Parathyroid adenoma (tissue), 2 donors: ENCODE results near the gene CHRNA5.

Experiments used
- H2AFZ ChIP-seq: fragments of 300-600 bp; sonication (generic); one replicate; pipeline ENCODE4 v1.7.0; 2017; ENCODE audit warnings: antibody characterized with exemption, mild to moderate bottlenecking
- H3K27ac ChIP-seq: fragments of 300-600 bp; sonication (generic); one replicate; pipeline ENCODE4 v1.7.0; 2017
- H3K27me3 ChIP-seq: fragments of 300-600 bp; sonication (generic); one replicate; pipeline ENCODE4 v1.7.0; 2017; ENCODE audit warnings: low read length; ENCODE audit not compliant: control insufficient read depth, insufficient read depth
- H3K36me3 ChIP-seq: fragments of 300-600 bp; sonication (generic); one replicate; pipeline ENCODE4 v1.7.0; 2017; ENCODE audit warnings: low read length; ENCODE audit not compliant: control insufficient read depth, insufficient read depth
- H3K4me1 ChIP-seq: fragments of 300-600 bp; sonication (generic); one replicate; pipeline ENCODE4 v1.7.0; 2017; ENCODE audit warnings: control low read depth
- H3K4me2 ChIP-seq: fragments of 300-600 bp; sonication (generic); one replicate; pipeline ENCODE4 v1.7.0; 2017; ENCODE audit warnings: low read length
- H3K4me3 ChIP-seq: fragments of 300-600 bp; sonication (generic); one replicate; pipeline ENCODE4 v1.7.0; 2017; ENCODE audit warnings: low read depth, low read length
- H3K79me2 ChIP-seq: fragments of 300-600 bp; sonication (generic); one replicate; pipeline ENCODE4 v1.7.0; 2017; ENCODE audit warnings: control low read depth
- H3K9ac ChIP-seq: fragments of 300-600 bp; sonication (generic); one replicate; pipeline ENCODE4 v1.7.0; 2017; ENCODE audit warnings: mild to moderate bottlenecking
- H3K9me3 ChIP-seq: fragments of 300-600 bp; sonication (generic); one replicate; pipeline ENCODE4 v1.7.0; 2017; ENCODE audit warnings: low read length; ENCODE audit not compliant: control insufficient read depth
- CTCF ChIP-seq: fragments of 300-600 bp; sonication (generic); IDR thresholded peaks from one replicate; pipeline ENCODE4 v1.7.0; 2017; ENCODE audit warnings: antibody characterized with exemption, mild to moderate bottlenecking
- donor health status: primary hyperparathyroidism.

CHRNA5 gene

DNA sequence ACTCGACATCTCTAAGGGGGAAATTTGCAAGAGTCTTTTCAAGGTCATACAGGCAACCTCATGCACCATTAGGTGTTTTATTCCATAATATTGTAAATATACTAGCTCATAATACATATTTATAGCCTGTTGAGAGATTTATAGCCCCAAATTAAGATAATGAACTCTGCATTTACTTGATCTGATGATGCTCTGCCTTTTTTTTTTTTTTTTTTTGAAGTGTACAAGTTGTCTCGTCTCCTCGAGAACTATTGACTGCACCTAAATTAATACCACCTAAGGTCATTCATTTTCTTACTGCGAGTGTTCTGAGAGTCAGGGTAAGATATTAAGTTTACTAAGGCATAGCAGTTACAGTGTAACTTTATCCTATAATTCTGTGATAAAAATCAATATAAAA lies 6.1 kb downstream of the CHRNA5 start:
- H3K9me3 ChIP-seq = no peaks in the 10 kb centered on the region
- no peak overlapping the region for H3K9ac ChIP-seq
- H3K79me2 ChIP-seq = no peaks in the 10 kb centered on the region
- no peaks in the 10 kb centered on the region for H3K4me1 ChIP-seq
- no peak for TF ChIP-seq CTCF
- no peak overlapping the region for H3K27ac ChIP-seq
- no peaks in the 10 kb centered on the region for H3K27me3 ChIP-seq
- H2AFZ ChIP-seq = no peak overlapping the region
- H3K36me3 ChIP-seq = no peaks in the 10 kb centered on the region
- H3K4me3 ChIP-seq = no peak overlapping the region
- H3K4me2 ChIP-seq = no peak overlapping the region

- no peak overlapping the region for H3K4me2 ChIP-seq
- no peak overlapping the region for H3K4me3 ChIP-seq
- no peak for TF ChIP-seq CTCF
- no peaks in the 10 kb centered on the region for H3K36me3 ChIP-seq
- H3K27me3 ChIP-seq = no peaks in the 10 kb centered on the region
- no peaks in the 10 kb centered on the region for H3K79me2 ChIP-seq
- H3K9ac ChIP-seq = no peak overlapping the region
- H3K4me1 ChIP-seq = no peaks in the 10 kb centered on the region
- H3K27ac ChIP-seq = no peak overlapping the region
- no peak overlapping the region for H2AFZ ChIP-seq
- H3K9me3 ChIP-seq = no peaks in the 10 kb centered on the region
Observed at GRCh38 chr15:78573416-78573815, 8.1 kb downstream of the CHRNA5 start.

- Histone ChIP-seq H3K4me3 (no peak overlapping the region), H3K4me2 (no peak overlapping the region), H3K79me2 (no peaks in the 10 kb centered on the region), H3K36me3 (no peaks in the 10 kb centered on the region), H3K9me3 (no peaks in the 10 kb centered on the region), H2AFZ (no peak overlapping the region), H3K9ac (no peak overlapping the region), H3K27me3 (no peaks in the 10 kb centered on the region), H3K4me1 (no peaks in the 10 kb centered on the region), H3K27ac (no peak overlapping the region)
- TF ChIP-seq CTCF = no peak
Observed at GRCh38 chr15:78574944-78575343, 9.6 kb downstream of the CHRNA5 start.

DNA sequence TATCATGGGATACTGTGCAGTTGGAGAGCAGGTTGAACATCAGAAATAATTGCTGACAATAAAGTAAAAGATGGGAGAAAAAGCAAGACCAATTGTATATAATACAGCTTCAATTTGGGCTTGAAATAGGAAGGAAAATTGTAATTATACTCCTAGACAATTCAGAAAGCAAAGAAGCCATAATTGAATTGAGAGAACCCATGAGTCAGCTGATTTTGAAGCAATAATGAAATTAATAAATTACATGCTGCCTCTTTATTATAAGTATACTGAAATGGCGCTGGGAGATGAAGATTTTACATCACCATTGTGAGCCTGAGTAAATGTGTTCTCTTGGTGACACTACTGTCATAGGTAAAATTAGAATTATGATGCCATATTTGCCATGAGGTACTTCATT lies 32.3 kb downstream of the CHRNA5 start:
- Histone ChIP-seq H2AFZ (no peak overlapping the region), H3K4me2 (no peak overlapping the region), H3K9me3 (no peaks in the 10 kb centered on the region), H3K9ac (no peak overlapping the region), H3K79me2 (no peaks in the 10 kb centered on the region), H3K27me3 (no peaks in the 10 kb centered on the region), H3K36me3 (no peaks in the 10 kb centered on the region), H3K4me3 (no peak overlapping the region), H3K27ac (no peak overlapping the region), H3K4me1 (no peaks in the 10 kb centered on the region)
- no peak for TF ChIP-seq CTCF

DNA sequence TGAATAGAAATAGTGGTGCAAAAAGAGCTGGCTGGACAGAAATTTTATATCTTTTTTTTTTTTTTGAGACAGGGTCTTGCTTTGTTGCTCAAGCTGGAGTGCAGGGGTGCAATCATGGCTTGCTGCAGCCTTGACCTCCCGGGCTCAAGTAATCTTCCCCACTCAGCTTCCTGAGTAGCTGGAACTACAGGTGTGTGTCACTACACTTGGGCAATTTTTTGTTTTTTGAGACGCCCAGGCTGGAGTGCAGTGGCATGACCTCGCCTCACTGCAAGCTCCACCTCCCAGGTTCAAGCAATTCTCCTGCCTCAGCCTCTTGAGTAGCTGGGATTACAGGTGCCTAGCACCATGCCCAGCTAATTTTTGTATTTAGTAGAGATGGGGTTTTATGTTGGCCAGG lies 33.0 kb downstream of the CHRNA5 start:
- Histone ChIP-seq H3K36me3 (no peaks in the 10 kb centered on the region), H3K4me1 (no peaks in the 10 kb centered on the region), H3K27me3 (no peaks in the 10 kb centered on the region), H3K4me3 (no peak overlapping the region), H3K9ac (no peak overlapping the region), H2AFZ (no peak overlapping the region), H3K27ac (no peak overlapping the region), H3K4me2 (no peak overlapping the region), H3K79me2 (no peaks in the 10 kb centered on the region), H3K9me3 (no peaks in the 10 kb centered on the region)
- TF ChIP-seq CTCF = no peak
